Measurements from ENCODE around the gene FGD4. TPM values are rescaled to one million over a fixed set of nuclear protein-coding genes. Genes with fewer than 3 reads are reported as not detected.

The FGD4 gene
- total and polyA plus RNA-seq, 5 donors from 2014 or later: 0.02 to 0.67 TPM; not detected in 3

DNA sequence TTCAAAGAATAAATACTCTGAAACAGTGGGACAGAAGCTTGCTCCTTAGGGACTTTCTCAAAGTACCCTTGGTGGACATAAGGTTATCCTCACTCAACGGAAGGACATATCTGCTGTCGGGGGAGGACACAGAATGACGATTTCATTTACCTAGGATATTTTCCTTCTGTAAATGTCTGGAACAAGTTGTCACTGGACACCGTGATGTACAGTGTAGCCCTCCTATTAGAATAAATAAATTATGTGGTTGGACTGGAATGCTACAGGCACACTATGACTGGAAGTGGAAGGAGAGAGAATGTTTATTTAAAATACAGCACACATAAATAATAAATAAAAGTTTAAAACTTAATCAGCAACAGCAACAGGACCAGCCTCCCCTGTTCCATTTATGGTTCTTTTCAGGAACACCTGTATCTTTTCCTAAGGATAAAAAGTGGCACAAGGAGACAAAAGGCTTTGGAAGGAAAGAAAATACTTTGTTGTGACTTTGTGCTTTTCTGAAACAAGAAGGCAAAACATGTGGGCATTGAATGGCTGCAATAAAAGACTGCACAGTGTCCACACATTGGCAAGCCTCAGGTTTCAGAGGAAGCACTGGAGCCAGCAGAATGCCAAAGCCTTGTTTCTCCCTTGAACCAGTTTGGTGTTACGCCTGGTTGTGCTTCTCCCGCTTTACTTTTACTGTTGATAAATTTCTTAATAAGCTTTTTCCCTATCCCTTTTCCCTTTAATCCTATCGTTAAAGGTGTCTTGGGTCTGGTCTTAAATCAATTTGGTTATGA, 36.8 kb downstream of the FGD4 start:
- no peaks in the 10 kb centered on the region for H3K27me3 ChIP-seq (ENCODE audit: control insufficient read depth, insufficient read depth, low read length)

DNA sequence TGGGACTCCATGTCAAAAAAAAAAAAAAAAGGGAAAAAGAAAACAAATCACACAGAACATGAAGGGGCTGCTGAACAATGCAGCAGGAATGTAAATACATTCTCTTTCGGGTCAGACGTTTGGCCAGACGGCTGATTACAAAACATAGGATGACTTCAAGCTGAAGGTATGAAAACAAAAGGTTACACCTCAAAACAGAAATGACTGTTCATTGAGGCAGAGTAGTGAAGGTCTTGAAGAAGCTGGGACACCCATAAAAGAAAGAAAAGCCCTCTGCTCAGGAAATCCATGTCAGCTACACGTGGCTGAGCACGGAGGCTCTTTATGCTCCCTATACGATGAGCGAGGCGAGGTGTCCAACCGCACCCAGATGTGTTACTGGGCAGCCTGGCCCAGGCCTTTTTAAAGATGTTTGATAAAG, 37.7 kb downstream of the FGD4 start:
- no peaks in the 10 kb centered on the region for H3K36me3 Mint-ChIP-seq
- no peaks in the 10 kb centered on the region for H3K9me3 Mint-ChIP-seq
- H3K4me3 Mint-ChIP-seq: no peak overlapping the region
- no peaks in the 10 kb centered on the region for H3K4me1 Mint-ChIP-seq
- ATAC-seq (ENCODE audit: low read depth in 2 of 2): no peak
- H3K27me3 Mint-ChIP-seq: peaks cover 10% of the 10 kb centered on the region
- Histone ChIP-seq H3K4me3 (ENCODE audit: low read depth, low read length) (no peak overlapping the region), H3K4me1 (ENCODE audit: control insufficient read depth, insufficient read depth, low read length, poor library complexity, severe bottlenecking) (no peaks in the 10 kb centered on the region), H3K27me3 (ENCODE audit: control insufficient read depth, insufficient read depth, low read length) (no peaks in the 10 kb centered on the region), H3K36me3 (ENCODE audit: control insufficient read depth, insufficient read depth, low read length) (no peaks in the 10 kb centered on the region), H3K27ac (ENCODE audit: insufficient read depth, low read length, poor library complexity, severe bottlenecking) (no peak overlapping the region), H3K9me3 (ENCODE audit: control insufficient read depth in 2 of 2, low read length in 2 of 2) (no peaks in the 10 kb centered on the region)
- no peak overlapping the region for H3K27ac Mint-ChIP-seq
- DNase-seq: no peak

More for the DNA sequence above, 36.8 kb downstream of the FGD4 start:
- no peak overlapping the region for H3K4me3 ChIP-seq (ENCODE audit: low read depth, low read length)
- Mint-ChIP-seq H3K27me3 (peaks cover 13% of the 10 kb centered on the region), H3K4me1 (no peaks in the 10 kb centered on the region), H3K4me3 (no peak overlapping the region), H3K36me3 (no peaks in the 10 kb centered on the region), H3K27ac (no peak overlapping the region), H3K9me3 (no peaks in the 10 kb centered on the region)
- no peaks in the 10 kb centered on the region for H3K36me3 ChIP-seq (ENCODE audit: control insufficient read depth, insufficient read depth, low read length)
- H3K9me3 ChIP-seq (ENCODE audit: control insufficient read depth in 2 of 2, low read length in 2 of 2): no peaks in the 10 kb centered on the region
- DNase-seq: no peak
- H3K27ac ChIP-seq (ENCODE audit: insufficient read depth, low read length, poor library complexity, severe bottlenecking): no peak overlapping the region
- no peak for ATAC-seq (ENCODE audit: low read depth in 2 of 2)
- H3K4me1 ChIP-seq (ENCODE audit: control insufficient read depth, insufficient read depth, low read length, poor library complexity, severe bottlenecking): no peaks in the 10 kb centered on the region

DNA sequence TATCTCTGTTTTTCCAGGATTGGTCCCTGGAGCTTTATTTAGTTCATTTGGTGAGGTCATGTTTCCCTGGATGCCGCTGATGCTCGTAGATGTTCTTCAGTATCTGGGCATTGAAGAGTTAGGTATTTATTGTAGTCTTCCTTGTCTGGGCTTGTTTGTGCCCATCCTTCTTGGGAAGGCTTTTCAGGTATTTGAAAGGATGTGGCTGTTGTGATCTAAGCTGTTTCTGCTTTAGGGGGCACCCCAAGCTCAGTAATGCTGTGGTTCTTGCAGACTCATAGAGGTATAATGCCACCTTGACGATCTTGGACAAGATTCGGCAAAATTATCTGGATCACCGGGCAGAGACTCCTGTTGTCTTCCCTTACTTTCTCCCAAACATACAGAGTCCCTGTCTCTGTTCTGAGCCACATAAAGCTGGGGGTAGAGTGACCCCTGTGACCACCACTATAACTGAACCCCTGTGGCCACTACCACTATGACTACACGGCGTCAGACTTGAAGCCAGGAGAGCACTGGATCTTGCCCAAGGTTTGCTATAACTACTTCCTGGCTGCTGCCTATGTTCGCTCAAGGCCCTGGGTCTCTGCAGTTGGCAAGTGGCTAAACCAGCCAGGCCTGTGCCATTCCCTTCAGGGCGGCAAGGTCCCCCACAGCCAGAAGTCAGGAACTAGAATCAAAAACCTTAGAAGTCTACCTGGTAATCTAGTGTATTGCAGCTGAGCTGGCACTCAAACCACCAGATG, 40.9 kb downstream of the FGD4 start:
- no peak overlapping the region for H3K27ac ChIP-seq (ENCODE audit: insufficient read depth, low read length, poor library complexity, severe bottlenecking)
- Mint-ChIP-seq H3K27me3 (peaks cover 5% of the 10 kb centered on the region), H3K27ac (no peak overlapping the region), H3K9me3 (no peaks in the 10 kb centered on the region), H3K36me3 (no peaks in the 10 kb centered on the region), H3K4me3 (no peak overlapping the region), H3K4me1 (no peaks in the 10 kb centered on the region)
- no peak overlapping the region for H3K4me3 ChIP-seq (ENCODE audit: low read depth, low read length)
- H3K9me3 ChIP-seq (ENCODE audit: control insufficient read depth in 2 of 2, low read length in 2 of 2): no peaks in the 10 kb centered on the region
- H3K27me3 ChIP-seq (ENCODE audit: control insufficient read depth, insufficient read depth, low read length): no peaks in the 10 kb centered on the region
- no peaks in the 10 kb centered on the region for H3K36me3 ChIP-seq (ENCODE audit: control insufficient read depth, insufficient read depth, low read length)
- DNase-seq: no peak
- no peak for ATAC-seq (ENCODE audit: low read depth in 2 of 2)
- H3K4me1 ChIP-seq (ENCODE audit: control insufficient read depth, insufficient read depth, low read length, poor library complexity, severe bottlenecking): no peaks in the 10 kb centered on the region

DNA sequence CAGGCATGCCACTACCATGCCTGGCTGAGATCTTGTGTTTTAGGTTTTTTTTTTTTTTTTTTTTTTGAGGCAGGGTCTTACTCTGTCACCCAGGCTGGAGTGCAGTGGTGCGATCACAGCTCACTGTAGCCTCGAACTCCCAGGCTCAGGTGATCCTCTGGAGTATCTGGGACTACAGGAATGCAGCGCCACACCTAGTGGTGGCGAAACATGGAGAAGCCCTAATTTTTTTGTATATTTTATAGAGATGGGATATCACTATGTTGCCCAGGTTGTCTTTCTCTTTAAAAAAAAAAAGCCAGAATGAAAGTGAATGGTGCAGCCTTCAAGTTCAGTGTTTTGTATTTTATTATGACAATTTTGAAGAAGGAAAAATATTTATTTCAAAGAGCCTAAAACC, 44.1 kb downstream of the FGD4 start:
- Mint-ChIP-seq H3K9me3 (no peaks in the 10 kb centered on the region), H3K4me1 (peaks cover 0 to 3% (median 0%) of the 10 kb centered on the region in 4 donors), H3K27me3 (peaks cover 5% of the 10 kb centered on the region), H3K4me3 (no peak overlapping the region), H3K36me3 (no peaks in the 10 kb centered on the region), H3K27ac (no peak overlapping the region)
- H3K4me3 ChIP-seq (ENCODE audit: low read depth, low read length): no peak overlapping the region
- no peaks in the 10 kb centered on the region for H3K9me3 ChIP-seq (ENCODE audit: control insufficient read depth in 2 of 2, low read length in 2 of 2)
- H3K27me3 ChIP-seq (ENCODE audit: control insufficient read depth, insufficient read depth, low read length): no peaks in the 10 kb centered on the region
- no peak for ATAC-seq (ENCODE audit: low read depth in 2 of 2)
- H3K36me3 ChIP-seq (ENCODE audit: control insufficient read depth, insufficient read depth, low read length): no peaks in the 10 kb centered on the region
- H3K4me1 ChIP-seq (ENCODE audit: control insufficient read depth, insufficient read depth, low read length, poor library complexity, severe bottlenecking): no peaks in the 10 kb centered on the region
- no peak for DNase-seq
- H3K27ac ChIP-seq (ENCODE audit: insufficient read depth, low read length, poor library complexity, severe bottlenecking): no peak overlapping the region

DNA sequence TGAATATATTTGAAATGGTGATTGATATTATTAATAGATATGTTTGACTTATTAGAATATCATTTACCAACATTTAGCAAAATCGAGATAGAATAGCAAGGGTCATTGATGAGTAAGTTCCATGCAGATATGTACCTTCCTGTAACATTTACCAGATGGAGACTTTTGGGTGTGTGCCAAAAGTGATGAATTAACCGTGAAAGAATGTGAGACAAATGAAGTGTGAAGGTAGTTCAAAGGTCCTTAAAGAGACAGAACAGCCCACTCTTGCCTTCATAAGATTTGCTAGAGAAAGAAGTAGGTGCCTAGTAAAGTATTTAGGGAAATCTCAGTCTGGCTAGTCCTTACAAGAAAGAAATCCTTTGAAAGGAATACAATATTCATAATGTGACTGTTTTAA, 45.5 kb downstream of the FGD4 start:
- Mint-ChIP-seq H3K4me1 (peaks cover 0 to 4% (median 2%) of the 10 kb centered on the region in 4 donors), H3K36me3 (no peaks in the 10 kb centered on the region), H3K9me3 (no peaks in the 10 kb centered on the region), H3K27ac (no peak overlapping the region), H3K4me3 (no peak overlapping the region), H3K27me3 (peaks cover 1% of the 10 kb centered on the region)
- H3K36me3 ChIP-seq (ENCODE audit: control insufficient read depth, insufficient read depth, low read length): no peaks in the 10 kb centered on the region
- H3K4me1 ChIP-seq (ENCODE audit: control insufficient read depth, insufficient read depth, low read length, poor library complexity, severe bottlenecking): no peaks in the 10 kb centered on the region
- no peak overlapping the region for H3K4me3 ChIP-seq (ENCODE audit: low read depth, low read length)
- no peak for ATAC-seq (ENCODE audit: low read depth in 2 of 2)
- H3K9me3 ChIP-seq (ENCODE audit: control insufficient read depth in 2 of 2, low read length in 2 of 2): no peaks in the 10 kb centered on the region
- DNase-seq: no peak
- no peak overlapping the region for H3K27ac ChIP-seq (ENCODE audit: insufficient read depth, low read length, poor library complexity, severe bottlenecking)
- H3K27me3 ChIP-seq (ENCODE audit: control insufficient read depth, insufficient read depth, low read length): no peaks in the 10 kb centered on the region

DNA sequence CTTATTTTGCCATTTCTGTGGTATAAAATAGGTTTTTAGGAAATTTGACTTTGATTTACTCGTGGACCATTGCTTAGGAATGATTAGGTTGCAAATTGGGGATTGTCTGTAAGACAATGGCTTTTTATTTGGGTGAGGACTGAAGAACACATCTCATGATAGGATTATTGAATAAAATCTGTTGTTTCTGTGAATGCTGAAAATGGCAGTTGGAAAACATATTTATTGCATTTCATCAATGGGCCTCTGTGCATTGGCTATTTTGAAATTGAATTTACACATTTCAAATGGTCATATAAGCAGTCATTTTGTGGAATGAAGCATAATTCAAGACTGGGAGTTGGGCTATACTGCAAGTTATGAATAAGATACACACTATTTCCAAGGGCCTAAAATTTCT, 46.0 kb downstream of the FGD4 start:
- ATAC-seq (ENCODE audit: low read depth in 2 of 2): no peak
- Histone ChIP-seq H3K27ac (ENCODE audit: insufficient read depth, low read length, poor library complexity, severe bottlenecking) (no peak overlapping the region), H3K36me3 (ENCODE audit: control insufficient read depth, insufficient read depth, low read length) (no peaks in the 10 kb centered on the region), H3K9me3 (ENCODE audit: control insufficient read depth in 2 of 2, low read length in 2 of 2) (no peaks in the 10 kb centered on the region), H3K27me3 (ENCODE audit: control insufficient read depth, insufficient read depth, low read length) (no peaks in the 10 kb centered on the region), H3K4me1 (ENCODE audit: control insufficient read depth, insufficient read depth, low read length, poor library complexity, severe bottlenecking) (no peaks in the 10 kb centered on the region), H3K4me3 (ENCODE audit: low read depth, low read length) (no peak overlapping the region)
- Mint-ChIP-seq H3K27ac (no peak overlapping the region), H3K36me3 (no peaks in the 10 kb centered on the region), H3K27me3 (no peaks in the 10 kb centered on the region), H3K4me3 (no peak overlapping the region), H3K4me1 (peaks cover 0 to 4% (median 2%) of the 10 kb centered on the region in 4 donors), H3K9me3 (no peaks in the 10 kb centered on the region)
- no peak for DNase-seq

DNA sequence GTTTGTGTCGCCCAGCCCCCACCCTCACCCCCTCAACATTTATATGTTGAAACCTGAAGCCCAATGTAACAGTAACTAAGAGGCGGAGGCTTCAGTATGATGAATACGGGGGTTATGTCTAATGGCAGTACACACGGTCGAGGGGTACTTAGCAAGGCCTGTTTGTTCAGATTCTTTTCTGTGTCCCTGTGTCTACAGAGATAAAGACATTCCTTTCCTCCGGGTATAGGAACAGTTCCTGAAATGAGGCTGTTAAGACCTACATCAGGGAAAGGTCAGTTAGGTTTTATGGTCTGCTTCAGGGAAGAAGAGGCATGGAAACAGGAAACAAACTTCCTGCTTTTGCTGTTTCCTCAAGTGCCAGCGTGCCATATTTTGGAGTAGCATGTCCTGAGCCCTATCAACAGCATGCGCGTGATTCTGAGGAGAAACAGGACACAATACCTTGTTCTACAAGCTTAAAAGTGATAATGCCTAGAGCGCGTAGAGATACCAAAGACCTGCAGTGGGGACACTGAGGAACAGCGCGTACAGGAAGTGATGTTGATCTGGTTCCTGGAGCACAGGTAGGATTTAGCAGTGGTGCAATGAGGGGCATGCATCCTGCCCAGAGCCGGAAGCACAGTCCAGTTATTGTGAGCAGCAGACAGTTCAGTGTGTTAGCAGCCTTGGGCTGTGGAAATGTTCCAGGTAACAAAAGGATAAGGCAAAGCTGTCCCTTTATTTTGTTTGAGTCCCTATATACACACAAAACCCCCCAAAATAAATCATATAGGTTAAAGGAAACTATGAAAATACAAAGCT, 47.2 kb downstream of the FGD4 start:
- no peak overlapping the region for H3K4me3 ChIP-seq (ENCODE audit: low read depth, low read length)
- Mint-ChIP-seq H3K9me3 (no peaks in the 10 kb centered on the region), H3K27me3 (peaks cover 6% of the 10 kb centered on the region), H3K36me3 (no peaks in the 10 kb centered on the region), H3K4me1 (peaks cover 0 to 4% (median 2%) of the 10 kb centered on the region in 4 donors), H3K27ac (no peak overlapping the region), H3K4me3 (no peak overlapping the region)
- no peak for DNase-seq
- no peaks in the 10 kb centered on the region for H3K27me3 ChIP-seq (ENCODE audit: control insufficient read depth, insufficient read depth, low read length)
- no peaks in the 10 kb centered on the region for H3K4me1 ChIP-seq (ENCODE audit: control insufficient read depth, insufficient read depth, low read length, poor library complexity, severe bottlenecking)
- H3K9me3 ChIP-seq (ENCODE audit: control insufficient read depth in 2 of 2, low read length in 2 of 2): no peaks in the 10 kb centered on the region
- no peaks in the 10 kb centered on the region for H3K36me3 ChIP-seq (ENCODE audit: control insufficient read depth, insufficient read depth, low read length)
- ATAC-seq (ENCODE audit: low read depth in 2 of 2): no peak
- no peak overlapping the region for H3K27ac ChIP-seq (ENCODE audit: insufficient read depth, low read length, poor library complexity, severe bottlenecking)
